Measurements from ENCODE around the gene BLTP3B. TPM values are rescaled to one million over a fixed set of nuclear protein-coding genes. Genes with fewer than 3 reads are reported as not detected.

Gene BLTP3B
- total RNA-seq, 1 experiment from 2014 or later: 26.4 TPM

Other genes with a start within 250 kb of the BLTP3B start
- 0.10 TPM in 1 of 2 replicates, not detected in the other for gene ANKS1B, start 157.9 kb downstream of the BLTP3B start, total RNA-seq (2014; rRNA removed; shearing (Covaris generic); ENCODE audit: low replicate concordance)
- 18.4 and 37.0 TPM in 2 replicates for gene ACTR6, start 57.9 kb upstream of the BLTP3B start, total RNA-seq (2014; rRNA removed; shearing (Covaris generic); ENCODE audit: low replicate concordance)
- 1.3 and 1.7 TPM in 2 replicates for gene DEPDC4, start 124.2 kb upstream of the BLTP3B start, total RNA-seq (2014; rRNA removed; shearing (Covaris generic); ENCODE audit: low replicate concordance)
- 7.3 and 11.2 TPM in 2 replicates for gene SCYL2, start 124.3 kb upstream of the BLTP3B start, total RNA-seq (2014; rRNA removed; shearing (Covaris generic); ENCODE audit: low replicate concordance)
- gene SLC17A8, start 214.2 kb upstream of the BLTP3B start, total RNA-seq (2014; rRNA removed; shearing (Covaris generic); ENCODE audit: low replicate concordance): not detected in 2 replicates

Data from MG63 (cell line).